Brain microvascular endothelial cell (primary cell): ENCODE data around the gene DPYD.

Experiments used
- DNase-seq: peaks from one replicate; pipeline ENCODE4 v3.0.0-alpha.2; 2020
- H3K27ac ChIP-seq: fragments of 250-450 bp; sonication (Bioruptor Pico); 2 replicates; pipeline ENCODE4 v1.5.1; 2020; ENCODE audit warnings: mild to moderate bottlenecking, moderate library complexity
- H3K27me3 ChIP-seq: fragments of 250-450 bp; sonication (Bioruptor Pico); replicated peaks from 2 replicates; pipeline ENCODE4 v1.5.1; 2020; ENCODE audit warnings: mild to moderate bottlenecking
- H3K36me3 ChIP-seq: fragments of 250-450 bp; sonication (Bioruptor Pico); replicated peaks from 2 replicates; pipeline ENCODE4 v1.5.1; 2020; ENCODE audit warnings: mild to moderate bottlenecking
- H3K4me3 ChIP-seq: 2 replicates; pipeline ENCODE4 v1.5.1; 2011; ENCODE audit warnings: low read depth, mild to moderate bottlenecking, control low read depth, low read length, moderate library complexity
- CTCF ChIP-seq: IDR thresholded peaks from 2 replicates; pipeline ENCODE4 v1.5.1; 2011; ENCODE audit warnings: low read depth, mild to moderate bottlenecking, moderate library complexity, low read length, control low read depth, inconsistent platforms; ENCODE audit errors: missing control alignments
- in situ Hi-C: cut with HindIII; loops from 2 replicates; pipeline ENCODE4 v1.10.0; 2017; ENCODE audit warnings: low sequenced_read_pairs, low pct_ligation_motif_present

DPYD gene

DNA sequence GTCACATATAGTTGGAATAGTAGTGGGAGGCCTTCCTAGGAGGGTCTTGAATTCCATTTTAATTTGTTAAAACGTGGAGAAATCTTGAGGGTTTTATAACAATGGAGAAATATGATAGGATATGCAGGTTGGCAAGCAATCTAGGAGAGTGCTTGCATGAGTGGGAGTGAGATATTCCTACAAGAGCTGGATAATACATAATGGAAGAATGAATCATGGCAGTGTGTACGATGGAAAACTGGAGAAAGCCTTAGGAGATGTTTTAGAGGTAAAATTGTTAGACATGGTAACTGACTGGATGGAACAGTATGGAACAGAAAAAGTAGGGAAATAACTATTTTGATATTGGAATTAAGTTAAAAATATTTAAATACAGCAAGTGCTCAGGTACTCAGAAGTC, 846.9 kb downstream of the DPYD start:
- Histone ChIP-seq H3K36me3 (no peaks in the 10 kb centered on the region), H3K27ac (no peak overlapping the region), H3K4me3 (no peak overlapping the region), H3K27me3 (no peaks in the 10 kb centered on the region)
- in situ Hi-C loops, result no loop called here
- no peak for DNase-seq
- TF ChIP-seq CTCF, result no peak

DNA sequence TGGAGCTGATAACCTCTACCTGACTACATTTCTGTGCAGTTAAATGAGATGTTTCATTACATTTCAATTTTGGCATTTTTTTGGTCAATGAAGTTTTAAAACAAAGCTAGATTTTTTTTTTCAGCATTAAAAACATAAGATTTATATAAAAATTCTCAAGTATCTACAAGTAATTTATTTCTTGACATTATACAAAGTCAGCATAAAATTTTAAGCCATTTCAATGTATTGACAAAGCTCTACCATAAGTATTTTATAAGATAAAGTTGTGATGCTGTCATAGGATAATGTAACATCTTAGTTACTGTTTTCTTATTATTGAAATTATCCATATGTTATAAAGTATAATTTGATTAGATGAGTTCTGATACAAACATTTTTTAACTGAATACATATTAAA, 847.7 kb downstream of the DPYD start:
- Histone ChIP-seq H3K27ac (no peak overlapping the region), H3K36me3 (no peaks in the 10 kb centered on the region), H3K27me3 (no peaks in the 10 kb centered on the region), H3K4me3 (no peak overlapping the region)
- no peak for DNase-seq
- no peak for TF ChIP-seq CTCF
- in situ Hi-C loops, result no loop called here

DNA sequence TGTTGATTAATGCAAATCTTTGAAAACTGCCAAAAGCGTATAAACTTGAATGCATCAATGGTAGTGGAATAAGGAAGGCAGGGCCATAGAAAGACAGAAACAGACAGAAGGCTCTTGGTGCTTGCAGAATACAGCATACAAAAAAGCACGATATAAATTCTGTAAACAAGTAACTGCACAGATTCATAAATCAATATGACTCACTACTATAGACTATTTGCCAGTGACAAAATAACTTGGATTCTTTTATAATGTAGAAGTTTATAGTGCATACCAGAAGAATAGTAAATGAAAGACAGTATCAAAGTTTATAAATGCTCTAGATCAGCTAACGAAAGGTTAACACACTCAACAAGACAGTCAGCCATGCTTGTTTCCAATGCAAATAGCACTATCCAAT, 849.7 kb downstream of the DPYD start:
- Histone ChIP-seq H3K36me3 (no peaks in the 10 kb centered on the region), H3K4me3 (no peak overlapping the region), H3K27me3 (no peaks in the 10 kb centered on the region), H3K27ac (no peak overlapping the region)
- no peak for TF ChIP-seq CTCF
- in situ Hi-C loops, result no loop called here
- DNase-seq, result no peak

GRCh38 chr1:97070376-97070775, 850.5 kb downstream of the DPYD start:
- Histone ChIP-seq H3K4me3 (no peak overlapping the region), H3K27ac (no peak overlapping the region), H3K27me3 (no peaks in the 10 kb centered on the region), H3K36me3 (no peaks in the 10 kb centered on the region)
- TF ChIP-seq CTCF, result no peak
- DNase-seq, result peak; percentile 33
- in situ Hi-C loops, result no loop called here

DNA sequence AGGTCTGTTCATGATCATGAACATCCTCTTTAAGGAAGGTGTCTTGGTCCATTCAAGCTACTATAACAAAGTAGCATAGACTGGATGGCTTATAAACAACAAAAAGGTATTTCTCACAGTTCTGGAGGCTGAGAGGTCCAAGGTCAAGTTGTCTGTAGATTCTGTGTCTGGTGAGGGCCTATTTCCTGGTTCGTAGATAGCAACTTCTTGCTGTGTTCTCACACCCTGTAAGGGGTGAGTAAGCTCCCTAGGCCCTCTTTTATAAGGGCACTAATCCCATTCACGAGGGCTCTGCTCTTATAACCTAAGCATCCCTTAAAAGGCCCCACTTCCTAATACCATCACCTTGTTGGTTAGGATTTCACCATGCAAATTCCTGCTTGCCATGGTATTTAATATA, 851.5 kb downstream of the DPYD start:
- in situ Hi-C loops, result no loop called here
- Histone ChIP-seq H3K36me3 (no peaks in the 10 kb centered on the region), H3K27me3 (no peaks in the 10 kb centered on the region), H3K27ac (no peak overlapping the region), H3K4me3 (no peak overlapping the region)
- DNase-seq, result no peak
- TF ChIP-seq CTCF, result no peak

GRCh38 chr1:97066860-97067259, 854.0 kb downstream of the DPYD start:
- in situ Hi-C loops, result no loop called here
- no peaks in the 10 kb centered on the region for H3K36me3 ChIP-seq

More at GRCh38 chr1:97066860-97067259, 854.0 kb downstream of the DPYD start:
- TF ChIP-seq CTCF, result no peak
- Histone ChIP-seq H3K4me3 (no peak overlapping the region), H3K27ac (no peak overlapping the region), H3K27me3 (no peaks in the 10 kb centered on the region)
- no peak for DNase-seq
